ENCODE results near the gene UTRN. TPM values are rescaled to one million over a fixed set of nuclear protein-coding genes. Genes with fewer than 3 reads are reported as not detected.

UTRN gene
- total RNA-seq, 4 donors from 2014 or later, result 98.6 to 112 (median 102) TPM

GRCh38 chr6:144263786-144264185, 21.3 kb upstream of the UTRN start:
- peaks cover 17 to 29% (median 27%) of the 10 kb centered on the region in 4 donors for H3K4me1 ChIP-seq
- no peak overlapping the region for H3K4me3 ChIP-seq
- peak overlapping the region; percentile 48 to 81 (median 50) for H3K27ac ChIP-seq (replicated peaks in 1 of 4)
- no peaks in the 10 kb centered on the region for H3K36me3 ChIP-seq
- no peaks in the 10 kb centered on the region for H3K9me3 ChIP-seq
- no peak for DNase-seq (ENCODE audit: extremely low spot score)
- TF ChIP-seq POLR2AphosphoS5 (IDR thresholded peaks at IDR 0.05), result no peak
- TF ChIP-seq POLR2A (IDR thresholded peaks at IDR 0.05; ENCODE audit: low read depth), result no peak
- TF ChIP-seq EP300 (IDR thresholded peaks at IDR 0.05), result no peak
- TF ChIP-seq, protein P1, sequence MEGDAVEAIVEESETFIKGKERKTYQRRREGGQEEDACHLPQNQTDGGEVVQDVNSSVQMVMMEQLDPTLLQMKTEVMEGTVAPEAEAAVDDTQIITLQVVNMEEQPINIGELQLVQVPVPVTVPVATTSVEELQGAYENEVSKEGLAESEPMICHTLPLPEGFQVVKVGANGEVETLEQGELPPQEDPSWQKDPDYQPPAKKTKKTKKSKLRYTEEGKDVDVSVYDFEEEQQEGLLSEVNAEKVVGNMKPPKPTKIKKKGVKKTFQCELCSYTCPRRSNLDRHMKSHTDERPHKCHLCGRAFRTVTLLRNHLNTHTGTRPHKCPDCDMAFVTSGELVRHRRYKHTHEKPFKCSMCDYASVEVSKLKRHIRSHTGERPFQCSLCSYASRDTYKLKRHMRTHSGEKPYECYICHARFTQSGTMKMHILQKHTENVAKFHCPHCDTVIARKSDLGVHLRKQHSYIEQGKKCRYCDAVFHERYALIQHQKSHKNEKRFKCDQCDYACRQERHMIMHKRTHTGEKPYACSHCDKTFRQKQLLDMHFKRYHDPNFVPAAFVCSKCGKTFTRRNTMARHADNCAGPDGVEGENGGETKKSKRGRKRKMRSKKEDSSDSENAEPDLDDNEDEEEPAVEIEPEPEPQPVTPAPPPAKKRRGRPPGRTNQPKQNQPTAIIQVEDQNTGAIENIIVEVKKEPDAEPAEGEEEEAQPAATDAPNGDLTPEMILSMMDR (IDR thresholded peaks at IDR 0.05), result no peak
- 93% methylated on average over 3 of the region's 3 CpGs for WGBS
- intact Hi-C loops (cut with DNase I), result no loop called here
- H3K27me3 ChIP-seq, result no peaks in the 10 kb centered on the region

- no peaks in the 10 kb centered on the region for H3K9me3 ChIP-seq
- intact Hi-C loops (cut with DNase I), result no loop called here
- H3K36me3 ChIP-seq, result no peaks in the 10 kb centered on the region
- H3K27ac ChIP-seq (replicated peaks in 1 of 4), result peak overlapping the region; percentile 48 to 81 (median 50)
- H3K4me1 ChIP-seq, result peaks cover 17 to 29% (median 27%) of the 10 kb centered on the region in 4 donors
- H3K4me3 ChIP-seq, result no peak overlapping the region
- WGBS, result 56% methylated on average over 7 of the region's 7 CpGs
- no peak for DNase-seq (ENCODE audit: extremely low spot score)
- no peaks in the 10 kb centered on the region for H3K27me3 ChIP-seq
- no peak for TF ChIP-seq POLR2A (IDR thresholded peaks at IDR 0.05; ENCODE audit: low read depth)
- TF ChIP-seq, protein P1 (IDR thresholded peaks at IDR 0.05), result no peak
- no peak for TF ChIP-seq EP300 (IDR thresholded peaks at IDR 0.05)
- no peak for TF ChIP-seq POLR2AphosphoS5 (IDR thresholded peaks at IDR 0.05)
These were observed 20.7 kb upstream of the UTRN start for GRCh38 chr6:144264270-144265060.

DNA sequence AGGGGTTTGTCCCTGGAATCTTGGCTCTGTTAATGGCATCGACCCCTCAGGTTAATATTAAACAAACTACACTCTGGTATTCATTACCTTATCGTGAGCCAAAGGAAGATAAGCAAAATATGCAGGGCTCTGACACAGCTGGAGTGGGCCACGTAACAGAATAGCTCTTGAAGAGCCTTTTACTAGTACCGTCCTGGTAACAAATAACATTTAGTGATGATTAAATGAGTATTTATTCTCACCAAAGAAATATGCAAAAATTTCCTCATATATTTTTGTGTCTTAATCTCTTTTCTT, 20.1 kb upstream of the UTRN start:
- Histone ChIP-seq H3K9me3 (no peaks in the 10 kb centered on the region), H3K4me3 (no peak overlapping the region), H3K36me3 (no peaks in the 10 kb centered on the region), H3K4me1 (peaks cover 17 to 29% (median 27%) of the 10 kb centered on the region in 4 donors), H3K27me3 (no peaks in the 10 kb centered on the region), H3K27ac (replicated peaks in 1 of 4) (peak overlapping the region; percentile 48 to 81 (median 50))
- no peak for DNase-seq (ENCODE audit: extremely low spot score)
- TF ChIP-seq POLR2A (IDR thresholded peaks at IDR 0.05; ENCODE audit: low read depth), result no peak
- TF ChIP-seq EP300 (IDR thresholded peaks at IDR 0.05), result no peak
- TF ChIP-seq, protein P1 (IDR thresholded peaks at IDR 0.05), result no peak
- no peak for TF ChIP-seq POLR2AphosphoS5 (IDR thresholded peaks at IDR 0.05)
- 65% methylated on average over 4 of the region's 4 CpGs for WGBS
- intact Hi-C loops (cut with DNase I), result no loop called here

DNA sequence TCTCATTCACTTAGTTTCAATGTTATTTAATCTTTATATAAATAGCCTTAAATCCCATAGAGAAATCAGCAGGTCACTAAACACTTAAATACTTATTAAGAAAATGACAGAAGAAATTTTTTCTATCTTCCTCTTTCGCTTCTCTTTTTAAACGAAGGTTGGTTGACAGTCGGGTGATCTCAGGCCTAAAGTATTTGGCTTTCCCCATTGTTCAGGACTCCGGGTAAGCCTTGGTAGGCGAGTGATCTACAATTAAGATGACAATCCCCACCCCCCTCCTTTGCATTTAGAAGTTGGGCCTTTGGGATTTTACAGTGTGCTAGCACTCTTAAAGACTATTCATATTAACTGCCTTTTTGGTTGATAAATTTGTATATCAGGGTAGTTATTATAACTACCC, 19.7 kb upstream of the UTRN start:
- peak overlapping the region; percentile 48 to 81 (median 55) for H3K27ac ChIP-seq (replicated peaks in 1 of 4)
- WGBS, result 37% methylated on average over 5 of the region's 5 CpGs

More for the DNA sequence above, 19.7 kb upstream of the UTRN start:
- Histone ChIP-seq H3K27me3 (no peaks in the 10 kb centered on the region), H3K9me3 (no peaks in the 10 kb centered on the region), H3K4me1 (peaks cover 17 to 29% (median 27%) of the 10 kb centered on the region in 4 donors), H3K36me3 (no peaks in the 10 kb centered on the region), H3K4me3 (no peak overlapping the region)
- DNase-seq (ENCODE audit: extremely low spot score), result no peak
- intact Hi-C loops (cut with DNase I), result no loop called here
- TF ChIP-seq, protein P1 (IDR thresholded peaks at IDR 0.05), result no peak
- TF ChIP-seq POLR2A (IDR thresholded peaks at IDR 0.05; ENCODE audit: low read depth) (no peak), POLR2AphosphoS5 (IDR thresholded peaks at IDR 0.05) (no peak), EP300 (IDR thresholded peaks at IDR 0.05) (no peak)

Measured in esophagus muscularis mucosa (tissue), 4 donors.